ENCODE data around the gene SDK2.

SDK2 gene

DNA sequence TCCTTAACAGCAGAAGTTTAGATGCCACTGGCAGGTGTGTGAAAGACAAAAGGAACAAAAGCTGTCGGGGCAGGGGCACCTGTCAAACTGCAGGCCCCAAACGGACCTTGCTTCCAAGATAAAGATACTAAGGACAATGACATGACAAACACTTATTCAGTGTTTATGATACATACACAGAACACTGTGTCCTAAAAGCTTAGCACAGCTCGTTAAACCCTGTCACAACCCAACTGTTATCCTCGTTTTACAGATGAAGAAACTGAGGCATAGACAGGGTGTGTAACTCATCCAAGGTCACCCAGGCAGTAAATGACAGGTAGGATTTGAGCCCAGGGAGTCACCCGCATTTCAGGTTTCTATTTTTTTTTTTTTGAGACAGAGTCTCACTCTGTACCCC, 9.6 kb downstream of the SDK2 start:
- no peak for DNase-seq (ENCODE audit: low spot score)

DNA sequence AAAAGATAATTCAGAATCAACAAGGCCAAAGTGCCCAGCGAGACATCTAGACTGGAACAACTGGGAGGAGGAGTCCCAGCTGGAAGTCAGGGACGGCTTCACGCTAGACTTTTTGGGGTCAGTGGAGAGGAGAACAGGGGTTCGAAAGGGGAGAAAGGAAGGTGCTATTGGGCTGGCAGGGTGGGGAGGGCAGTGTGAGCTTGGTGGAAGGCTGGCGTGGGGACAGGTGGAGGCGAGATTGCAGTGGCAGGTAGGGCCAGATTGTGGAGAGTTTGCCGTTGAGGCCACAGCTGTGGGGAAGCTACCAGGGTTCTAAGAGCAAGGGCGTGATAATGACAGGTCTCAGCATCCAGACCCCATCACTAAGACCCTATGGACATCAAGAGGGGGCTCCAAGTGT, 10.5 kb downstream of the SDK2 start:
- no peak for DNase-seq (ENCODE audit: low spot score)

DNA sequence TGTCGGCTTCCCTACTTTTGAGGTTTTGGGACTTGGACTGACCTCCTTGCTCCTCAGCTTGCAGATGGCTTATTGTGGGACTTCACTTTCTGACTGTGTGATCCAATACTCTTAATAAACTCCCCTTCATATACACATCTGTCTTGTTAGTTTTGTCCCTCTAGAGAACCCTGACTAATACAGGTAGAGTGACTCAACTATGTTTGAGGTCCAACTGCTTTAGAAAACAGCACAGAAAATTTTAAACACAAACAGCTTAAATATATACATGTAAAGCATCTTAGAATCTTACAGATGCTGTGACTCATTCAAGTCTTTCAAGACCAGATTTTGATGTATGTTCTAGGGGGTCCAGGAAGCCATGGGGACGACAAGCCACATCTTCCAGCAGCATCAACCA, 11.7 kb downstream of the SDK2 start:
- no peak for DNase-seq (ENCODE audit: low spot score)

DNA sequence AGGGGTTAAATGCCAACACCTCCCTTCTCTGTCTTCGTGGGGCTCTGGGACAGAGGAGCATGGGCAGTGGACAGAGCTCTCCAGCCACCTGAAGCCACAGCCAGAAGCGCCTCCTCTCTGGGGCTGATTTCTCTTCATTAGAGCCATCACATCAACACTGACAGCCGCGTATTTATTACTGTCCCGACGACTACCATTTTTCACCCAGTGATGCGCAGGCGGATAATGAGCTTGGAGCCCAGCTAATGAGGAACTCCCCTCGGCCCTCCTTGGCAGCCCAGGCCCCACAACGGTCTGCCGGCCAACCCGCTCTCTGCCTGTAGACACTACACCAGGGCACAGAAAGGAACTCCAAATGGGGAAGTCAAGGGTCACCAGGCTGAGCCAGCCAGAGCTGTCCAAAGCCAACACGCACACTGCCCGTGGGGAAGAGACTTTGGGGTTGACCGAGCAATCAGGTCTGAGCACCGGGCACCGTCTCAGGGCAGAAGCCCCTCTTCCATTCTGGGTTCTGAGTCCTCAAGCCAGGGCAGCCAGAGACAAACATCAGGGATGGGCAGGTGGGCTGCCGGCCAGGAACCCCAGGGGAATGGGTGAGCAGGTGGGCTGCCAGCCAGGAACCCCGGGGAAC, 13.2 kb downstream of the SDK2 start:
- no peak for DNase-seq (ENCODE audit: low spot score)

GRCh38 chr17:73630531-73630930, 13.7 kb downstream of the SDK2 start:
- no peak for DNase-seq (ENCODE audit: low spot score)

GRCh38 chr17:73628642-73629552, 15.3 kb downstream of the SDK2 start:
- no peak for DNase-seq (ENCODE audit: low spot score)

DNA sequence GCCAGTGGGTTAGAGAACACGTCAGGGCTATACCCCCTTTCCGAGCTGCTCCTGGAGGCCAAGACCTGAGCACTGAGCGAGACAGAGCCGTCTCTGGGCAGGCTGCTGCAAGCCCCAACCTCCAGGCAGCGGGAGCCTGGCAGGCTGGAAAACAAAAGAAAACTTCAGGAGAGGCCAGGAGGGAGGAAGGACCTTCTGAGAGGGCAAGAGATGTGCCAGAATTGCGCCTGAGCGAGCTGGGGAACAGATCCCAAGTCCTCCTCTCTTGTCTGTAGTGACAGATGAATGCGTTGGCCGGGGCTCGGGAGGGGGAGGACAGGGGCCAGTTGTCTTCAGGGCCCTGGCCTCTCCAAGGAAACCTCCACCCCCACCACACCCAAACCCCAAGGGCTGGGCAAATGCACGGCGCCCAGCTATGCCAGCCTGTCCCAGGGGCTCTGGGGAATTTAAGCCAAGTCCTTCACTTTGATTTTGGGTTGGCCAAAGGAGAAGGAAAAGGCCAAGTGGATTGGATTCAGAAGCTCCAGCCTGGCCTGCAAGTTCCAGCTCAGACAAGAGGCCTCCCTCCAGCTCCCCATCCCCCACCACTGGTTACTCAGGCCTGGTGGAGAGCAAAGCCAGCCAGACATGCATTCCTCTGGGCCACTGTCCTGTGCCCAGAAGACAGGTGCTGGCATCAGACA, 18.1 kb downstream of the SDK2 start:
- DNase-seq (ENCODE audit: low spot score): no peak

DNA sequence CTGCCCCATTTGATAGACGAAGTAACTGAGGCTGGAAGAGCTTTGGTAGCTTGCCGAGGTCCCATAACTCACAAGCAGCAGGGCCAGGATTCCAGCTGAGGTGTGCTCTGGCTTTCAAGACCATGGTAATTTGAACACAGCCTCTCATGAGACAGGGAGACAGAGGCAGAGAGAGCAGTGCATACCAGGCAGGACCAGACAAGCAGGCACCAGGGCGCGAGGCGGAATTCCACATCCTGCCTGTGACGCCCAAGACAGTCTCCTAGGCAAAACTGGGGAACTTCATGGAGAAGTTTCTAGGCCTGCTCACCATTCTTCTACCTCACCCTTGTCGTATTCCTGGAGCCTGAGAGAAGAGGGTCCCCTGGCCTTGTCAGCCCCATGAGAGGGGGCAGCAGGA, 19.2 kb downstream of the SDK2 start:
- no peak for DNase-seq (ENCODE audit: low spot score)

DNA sequence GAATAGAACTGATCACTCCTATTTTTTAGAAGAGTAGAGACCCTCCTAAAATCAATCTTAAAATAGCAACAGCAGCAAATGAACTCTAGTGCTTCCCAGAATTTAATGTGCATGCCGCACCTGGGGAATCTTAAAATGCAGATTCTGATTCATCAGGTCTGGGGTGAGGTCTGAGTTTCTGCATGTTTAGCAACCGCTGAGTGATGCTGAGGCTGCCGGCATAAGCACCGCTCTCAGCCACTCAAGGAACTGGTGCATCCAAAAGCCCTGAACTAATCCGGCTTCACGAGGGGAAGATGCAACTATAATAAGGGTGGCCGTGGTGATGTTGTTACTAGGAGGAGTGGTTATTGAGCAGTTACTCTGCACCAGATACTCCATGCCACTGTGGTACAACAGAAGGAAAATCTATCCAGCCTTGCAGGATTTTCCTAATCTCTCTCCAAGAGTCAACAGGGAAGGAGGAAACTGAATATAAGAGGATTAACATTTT, 19.7 kb downstream of the SDK2 start:
- DNase-seq (ENCODE audit: low spot score): no peak

DNA sequence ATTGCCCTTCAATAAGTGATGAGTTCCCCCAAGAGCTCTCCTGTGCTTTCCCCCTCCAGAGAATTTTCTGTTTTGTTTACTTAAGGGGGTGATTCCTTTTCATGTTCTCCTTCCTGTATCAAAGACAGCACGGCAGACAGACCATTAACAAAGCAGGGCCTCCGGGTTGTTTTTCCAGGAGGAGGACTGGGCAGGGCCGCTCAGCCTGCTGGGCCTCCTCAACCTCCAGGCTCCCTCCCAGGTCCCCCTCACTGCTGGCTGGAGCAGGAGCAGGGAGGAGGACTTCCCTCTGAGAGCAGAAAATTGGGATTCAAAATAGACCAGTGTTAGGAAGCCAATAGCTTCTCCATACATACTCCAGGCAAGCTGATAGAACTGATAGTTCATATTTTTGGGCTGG, 20.4 kb downstream of the SDK2 start:
- no peak for DNase-seq (ENCODE audit: low spot score)

- no peak for DNase-seq (ENCODE audit: low spot score)
Measured at GRCh38 chr17:73623247-73623646, 21.0 kb downstream of the SDK2 start.

DNA sequence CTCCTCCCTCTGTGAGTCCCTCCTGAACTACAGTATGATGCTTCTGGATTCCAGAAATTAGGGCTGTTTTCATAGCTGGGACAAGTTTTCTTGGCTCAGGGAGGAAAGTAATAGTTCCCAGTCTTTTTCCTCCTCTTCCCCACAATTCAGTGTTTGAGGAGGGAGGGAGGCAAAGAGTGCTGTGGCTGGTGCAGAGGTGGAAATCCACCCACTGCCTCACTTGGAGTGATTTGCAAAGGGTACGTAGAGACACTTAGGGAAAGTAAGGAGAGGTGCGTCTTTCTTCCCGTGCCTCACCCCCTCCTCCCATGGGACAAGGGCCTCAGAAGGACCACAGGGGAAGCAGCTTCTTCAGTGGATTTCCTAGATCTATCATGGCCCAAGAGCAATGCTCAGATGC, 21.9 kb downstream of the SDK2 start:
- DNase-seq (ENCODE audit: low spot score): peak; percentile 46

- no peak for DNase-seq (ENCODE audit: low spot score)
Measured at GRCh38 chr17:73621685-73622084, 22.6 kb downstream of the SDK2 start.

- no peak for DNase-seq (ENCODE audit: low spot score)
Measured at GRCh38 chr17:73620414-73620813, 23.8 kb downstream of the SDK2 start.

GRCh38 chr17:73617501-73617900, 26.7 kb downstream of the SDK2 start:
- DNase-seq (ENCODE audit: low spot score): no peak

GRCh38 chr17:73616873-73617404, 27.3 kb downstream of the SDK2 start:
- no peak for DNase-seq (ENCODE audit: low spot score)

GRCh38 chr17:73616120-73616872, 27.9 kb downstream of the SDK2 start:
- DNase-seq (ENCODE audit: low spot score): peak; percentile 21

GRCh38 chr17:73614256-73614655, 30.0 kb downstream of the SDK2 start:
- no peak for DNase-seq (ENCODE audit: low spot score)

- no peak for DNase-seq (ENCODE audit: low spot score)
Measured at GRCh38 chr17:73613271-73614233, 30.7 kb downstream of the SDK2 start.

DNA sequence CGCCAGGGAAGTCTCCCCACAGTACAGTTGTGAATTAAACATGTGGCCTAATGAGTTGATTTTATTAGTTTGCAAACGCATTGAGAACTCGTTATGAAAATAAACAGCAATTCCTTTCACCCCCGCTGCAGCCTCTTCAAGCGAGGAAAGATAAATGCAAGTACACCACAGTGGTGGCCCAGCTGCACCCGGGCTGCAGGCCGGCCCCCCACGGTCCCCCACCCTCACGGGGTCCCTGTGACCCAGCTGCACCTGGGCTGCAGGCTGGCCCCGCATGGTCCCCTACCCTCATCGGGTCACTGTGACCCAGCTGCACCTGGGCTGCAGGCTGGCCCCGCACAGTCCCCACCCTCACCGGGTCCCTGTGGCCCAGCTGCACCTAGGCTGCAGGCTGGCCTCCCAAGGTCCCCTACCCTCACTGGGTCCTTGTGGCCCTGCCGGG, 32.2 kb downstream of the SDK2 start:
- no peak for DNase-seq (ENCODE audit: low spot score)

GRCh38 chr17:73611630-73612029, 32.6 kb downstream of the SDK2 start:
- DNase-seq (ENCODE audit: low spot score): no peak
